GM19043 (cell line): ENCODE measurements around the gene LRRC28.

Experiments used
- ATAC-seq: cut with Tn5 transposase; IDR thresholded peaks from one replicate; pipeline ENCODE4 v1.9.1; 2021; ENCODE audit warnings: low read depth; ENCODE audit not compliant: unreplicated experiment

The LRRC28 gene

DNA sequence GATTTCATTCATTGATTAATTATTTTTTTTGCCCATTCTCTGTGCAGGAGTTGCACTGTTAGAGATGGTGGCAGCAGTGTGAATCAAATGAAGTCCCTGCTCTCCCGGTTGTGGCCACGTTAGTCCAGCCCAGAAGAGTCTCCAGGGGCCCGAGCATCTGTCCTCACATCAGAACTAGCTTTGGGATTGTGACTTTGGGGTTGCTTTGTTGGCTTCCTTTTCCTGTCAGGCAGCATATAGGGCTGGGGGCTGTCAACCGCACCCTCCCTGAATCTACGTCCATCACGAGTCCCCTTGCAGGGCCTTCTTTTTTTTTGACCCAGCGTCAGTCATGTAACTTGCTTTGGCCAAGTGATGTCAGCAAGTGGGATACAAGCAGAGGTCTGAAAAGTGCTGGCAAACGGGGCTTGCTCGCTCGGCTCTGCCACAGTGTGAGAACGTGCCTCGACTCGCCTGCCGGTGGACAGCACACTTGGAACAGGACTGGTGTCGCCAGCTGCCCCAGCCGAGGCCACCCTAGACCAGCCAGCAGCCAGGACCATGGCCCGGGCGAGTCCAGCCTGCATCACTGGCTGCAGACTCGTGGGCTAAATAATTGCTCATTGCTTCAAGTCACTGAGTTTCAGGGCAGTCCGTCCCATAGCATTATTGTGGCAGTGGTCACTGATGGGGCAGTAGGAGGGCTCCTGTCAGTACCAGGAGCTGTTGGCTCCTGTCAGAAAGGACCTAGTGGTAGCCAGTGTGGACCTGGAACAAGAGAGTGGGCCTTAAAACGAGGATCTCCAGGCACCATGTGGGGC is 162.9 kb downstream of the LRRC28 start:
- no peak for ATAC-seq

DNA sequence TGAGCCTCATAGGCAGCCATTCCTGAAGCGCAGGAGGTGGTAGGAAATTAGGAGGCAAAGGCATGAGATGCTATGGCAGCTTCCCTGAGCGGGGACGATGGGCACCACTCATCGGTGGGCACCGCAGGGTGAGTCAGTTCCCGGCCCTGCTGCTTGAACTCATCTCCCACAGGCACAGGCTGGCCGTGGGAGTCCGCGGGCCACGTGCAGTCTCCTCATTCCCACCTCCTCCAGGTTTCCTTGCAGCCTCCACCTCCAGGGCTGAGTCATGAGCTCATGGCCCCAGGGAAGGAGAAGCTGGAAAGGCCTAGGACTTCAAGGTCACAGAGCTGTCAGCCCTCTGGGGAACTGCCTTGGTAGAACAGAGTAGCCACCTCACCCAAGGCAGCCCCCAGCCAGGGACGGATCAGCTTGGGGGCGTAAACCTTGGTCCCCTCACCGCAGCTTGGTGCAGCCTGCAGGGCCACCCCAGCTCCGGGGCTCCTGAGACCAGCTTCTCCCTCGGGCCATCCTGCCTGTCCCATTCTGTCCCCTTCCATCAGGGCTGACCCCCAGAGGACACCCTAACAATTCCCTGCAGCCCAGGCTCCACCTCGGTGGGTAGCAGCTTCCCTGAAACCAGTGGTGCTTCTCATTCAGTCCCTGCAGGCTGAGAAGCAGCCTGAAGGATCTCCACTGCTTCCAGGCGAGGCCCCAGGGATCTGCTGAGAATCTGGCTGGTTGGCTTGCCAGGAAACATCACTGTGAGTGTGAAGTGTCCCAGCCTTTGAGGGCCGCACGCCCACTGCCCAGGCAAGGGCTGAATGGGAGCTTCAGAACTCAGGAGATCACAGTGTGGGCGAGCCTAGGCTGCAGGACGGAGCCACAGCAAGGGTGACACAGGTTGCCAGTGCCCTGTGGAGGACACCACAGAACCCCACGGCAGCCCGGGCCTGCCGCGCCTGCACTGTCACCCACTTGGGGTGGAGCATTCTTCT is 163.8 kb downstream of the LRRC28 start:
- ATAC-seq = no peak

- ATAC-seq = no peak
These were observed 165.2 kb downstream of the LRRC28 start for GRCh38 chr15:99416191-99417188.

DNA sequence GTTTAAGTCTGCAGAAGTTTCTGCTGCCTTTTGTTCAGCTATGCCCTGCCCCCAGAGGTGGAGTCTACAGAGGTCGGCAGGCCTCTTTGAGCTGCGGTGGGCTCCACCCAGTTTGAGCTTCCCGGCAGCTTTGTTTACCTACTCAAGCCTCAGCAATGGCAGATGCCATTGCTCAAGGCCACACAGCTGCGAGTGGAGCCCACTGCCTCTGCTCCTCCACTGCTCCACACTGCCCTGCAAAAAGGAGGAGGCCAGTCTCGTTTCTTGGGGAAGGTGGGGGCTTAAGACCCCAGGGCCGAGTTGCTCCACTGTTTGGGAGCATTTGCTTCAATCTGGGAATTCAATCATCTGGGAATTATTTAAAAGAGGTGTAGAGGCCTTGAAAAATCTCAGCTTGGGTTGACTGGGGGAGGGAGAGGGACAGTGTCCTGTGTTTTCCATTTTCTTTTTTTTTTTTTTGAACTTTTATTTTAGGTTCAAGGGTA is 169.9 kb downstream of the LRRC28 start:
- no peak for ATAC-seq

GRCh38 chr15:99421758-99422157 is 170.5 kb downstream of the LRRC28 start:
- ATAC-seq = no peak

GRCh38 chr15:99423186-99424130 is 172.2 kb downstream of the LRRC28 start:
- ATAC-seq = no peak

DNA sequence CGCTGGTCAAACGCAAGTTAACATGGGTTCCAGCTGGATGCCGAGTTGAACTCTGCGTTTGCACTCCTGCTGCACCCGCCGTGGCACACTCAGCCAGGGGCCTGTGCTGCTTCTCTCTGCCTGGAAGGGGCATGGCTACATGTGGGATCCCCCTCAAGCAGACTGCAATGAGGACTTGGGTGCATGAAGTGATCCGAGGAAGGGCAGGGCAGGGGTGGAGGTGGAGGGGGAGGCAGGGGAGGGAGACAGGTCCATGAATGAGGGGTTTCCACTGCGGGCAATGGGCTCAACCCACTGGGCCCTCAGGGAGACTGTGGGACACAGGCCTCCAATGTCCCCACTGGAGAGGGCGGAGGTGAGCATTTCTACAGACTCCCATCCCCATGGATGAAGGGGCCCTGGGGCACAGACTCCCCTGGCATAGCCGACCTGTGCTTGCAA is 172.9 kb downstream of the LRRC28 start:
- no peak for ATAC-seq

- ATAC-seq = peak; percentile 80
These were observed 173.8 kb downstream of the LRRC28 start for GRCh38 chr15:99424978-99425656.

- ATAC-seq = no peak
These were observed 174.5 kb downstream of the LRRC28 start for GRCh38 chr15:99425657-99426301.

DNA sequence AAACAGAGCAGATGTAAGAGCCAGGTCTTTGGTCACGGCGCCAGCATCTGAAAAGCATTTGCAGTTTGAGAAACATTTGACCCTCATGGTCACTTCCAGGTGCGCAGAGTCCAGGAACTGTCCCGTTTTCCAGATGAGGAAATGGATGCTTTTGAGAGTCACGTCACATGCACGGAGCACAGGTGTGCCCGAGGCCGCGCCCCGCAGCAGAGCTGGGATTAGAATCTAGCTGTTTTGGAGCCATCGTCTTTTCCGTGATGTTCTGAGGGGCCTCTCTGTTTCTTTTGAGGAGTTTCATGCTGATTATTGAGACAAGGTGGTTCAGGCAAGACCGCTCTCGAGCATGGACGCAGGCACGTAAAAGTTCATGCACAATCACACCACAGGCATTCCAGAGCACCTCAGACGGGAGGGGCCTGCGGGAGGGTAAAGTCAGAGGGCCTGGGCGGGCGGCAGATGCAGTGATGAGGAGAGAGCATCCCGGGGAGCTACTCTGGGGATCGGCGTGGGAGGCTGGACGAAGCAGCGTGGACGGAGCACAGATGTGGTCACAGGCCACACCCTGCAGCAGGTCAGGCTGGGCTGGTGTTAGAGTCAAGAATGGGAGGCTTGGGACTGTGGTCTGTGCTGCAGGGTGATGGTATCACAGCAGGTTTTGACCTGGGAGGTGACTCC is 175.3 kb downstream of the LRRC28 start:
- ATAC-seq = no peak

DNA sequence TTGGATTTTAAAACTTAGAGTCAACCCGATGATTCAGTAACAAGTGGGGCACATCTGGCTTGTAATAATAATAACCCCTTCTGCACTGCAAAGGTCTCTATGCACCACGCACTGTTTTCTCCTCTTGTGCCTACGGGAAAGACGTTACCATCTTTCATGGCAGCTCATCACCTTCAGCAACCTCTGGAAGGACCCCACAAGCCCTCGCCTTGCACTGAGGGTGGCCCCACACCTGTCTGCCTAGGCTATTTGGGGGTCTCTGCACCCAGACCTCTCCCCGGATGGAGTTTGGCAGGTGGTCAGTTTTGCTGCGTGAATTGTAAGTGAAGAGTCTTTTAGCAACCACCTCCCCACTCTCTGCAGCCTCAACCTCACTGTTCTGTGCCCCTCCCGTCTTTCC is 175.9 kb downstream of the LRRC28 start:
- ATAC-seq = no peak

GRCh38 chr15:99427668-99428361 is 176.5 kb downstream of the LRRC28 start:
- ATAC-seq = no peak

GRCh38 chr15:99429681-99430081 is 178.4 kb downstream of the LRRC28 start:
- ATAC-seq = no peak

GRCh38 chr15:99430881-99431401 is 179.7 kb downstream of the LRRC28 start:
- no peak for ATAC-seq

- no peak for ATAC-seq
These were observed 180.4 kb downstream of the LRRC28 start for GRCh38 chr15:99431661-99432091.

- ATAC-seq = no peak
These were observed 181.2 kb downstream of the LRRC28 start for GRCh38 chr15:99432271-99433025.
